Activated gamma-delta T cell treated with anti-CD3 and anti-CD28 coated beads, Interleukin-2, amount 50 U/mL, for 16 hours (primary cell): Measurements from ENCODE around the gene ARL5A.
"Not testable (repeated sequence)": the region's sequence is repeated elsewhere in the genome, so short reads cannot be mapped to it uniquely, and the experiment has no call there.

ENCODE experiments used
- DNase-seq: peaks from one replicate; pipeline ENCODE4 v3.0.0-alpha.2; 2020; ENCODE audit warnings: low read depth

ARL5A gene

DNA sequence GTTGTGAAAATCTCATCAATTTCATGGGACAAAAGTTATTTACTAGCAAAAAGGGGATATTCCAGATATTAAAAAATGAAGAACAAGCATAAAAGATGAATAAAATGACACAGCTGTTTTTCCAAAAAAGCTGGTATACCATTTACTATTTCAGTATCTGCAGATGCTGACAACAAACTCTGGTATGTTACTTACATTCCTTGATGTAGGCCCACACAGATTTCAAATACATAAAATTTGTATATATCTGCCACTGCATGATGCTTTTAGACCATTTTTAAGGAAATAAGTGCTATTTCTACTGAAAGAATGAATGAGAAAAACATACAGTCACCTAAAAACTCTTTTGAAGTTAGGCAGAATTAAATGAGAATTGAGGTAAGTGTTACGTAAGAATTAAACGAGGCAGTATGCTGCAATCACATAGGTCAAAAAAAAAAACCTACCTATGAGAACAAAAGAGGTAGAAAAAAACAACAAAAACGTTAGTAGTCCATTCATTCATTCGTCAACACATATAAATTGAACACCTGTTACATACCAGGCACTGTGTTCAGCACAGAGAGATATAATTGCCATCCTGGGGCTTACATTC is 32.5 kb downstream of the ARL5A start:
- no peak for DNase-seq

DNA sequence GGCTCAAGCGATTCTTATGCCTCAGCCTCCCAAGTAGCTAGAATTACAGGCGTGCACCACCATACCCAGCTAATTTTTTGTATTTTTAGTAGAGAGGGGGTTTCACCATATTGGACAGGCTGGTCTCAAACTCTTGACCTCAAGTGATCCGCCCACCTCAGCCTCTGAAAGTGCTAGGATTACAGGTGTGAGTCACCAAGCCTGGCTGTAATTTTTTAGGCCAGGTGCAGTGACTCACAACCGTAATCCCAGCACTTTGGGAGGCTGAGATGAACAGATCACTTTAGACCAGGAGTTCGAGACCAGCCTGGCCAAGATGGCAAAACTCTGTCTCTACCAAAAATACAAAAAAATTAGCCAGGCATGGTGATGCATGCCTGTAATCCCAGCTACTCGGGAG is 33.8 kb downstream of the ARL5A start:
- DNase-seq: not testable (repeated sequence)

DNA sequence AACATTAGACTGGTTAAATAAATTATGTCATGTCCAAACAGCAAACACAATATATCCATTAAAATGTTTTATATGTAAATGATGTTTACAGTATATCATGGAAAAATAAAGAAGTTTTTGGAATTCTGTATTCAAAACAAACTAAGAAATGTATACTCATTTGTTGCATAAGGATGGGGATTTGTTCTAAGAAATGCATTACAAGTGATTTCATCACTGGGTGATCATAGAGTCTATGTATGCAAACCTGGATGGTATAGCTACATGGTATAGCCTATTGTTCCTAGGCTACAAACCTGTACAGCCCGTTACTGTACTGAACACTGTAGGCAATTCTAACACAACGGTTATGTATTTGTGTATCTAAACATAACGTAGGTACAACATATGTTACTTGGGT is 35.1 kb downstream of the ARL5A start:
- no peak for DNase-seq

DNA sequence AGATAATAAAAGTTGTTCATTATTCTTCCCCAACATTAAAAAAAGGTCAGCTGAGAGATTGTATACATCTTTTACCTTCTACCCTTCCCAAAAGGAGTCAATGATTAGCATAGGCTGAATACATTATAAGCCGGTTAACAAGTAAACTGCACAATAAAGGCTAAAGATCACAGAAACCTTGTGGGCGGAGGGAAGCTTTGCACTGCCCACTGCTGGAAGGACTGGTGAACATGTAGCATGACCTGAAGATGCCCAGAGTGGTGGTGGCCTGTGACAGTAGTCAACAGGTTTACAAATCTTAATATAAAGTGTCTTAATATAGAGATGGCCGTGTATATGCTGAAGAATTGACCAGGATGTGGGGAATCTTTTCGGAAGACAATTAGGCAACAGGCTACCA is 35.6 kb downstream of the ARL5A start:
- DNase-seq: no peak

DNA sequence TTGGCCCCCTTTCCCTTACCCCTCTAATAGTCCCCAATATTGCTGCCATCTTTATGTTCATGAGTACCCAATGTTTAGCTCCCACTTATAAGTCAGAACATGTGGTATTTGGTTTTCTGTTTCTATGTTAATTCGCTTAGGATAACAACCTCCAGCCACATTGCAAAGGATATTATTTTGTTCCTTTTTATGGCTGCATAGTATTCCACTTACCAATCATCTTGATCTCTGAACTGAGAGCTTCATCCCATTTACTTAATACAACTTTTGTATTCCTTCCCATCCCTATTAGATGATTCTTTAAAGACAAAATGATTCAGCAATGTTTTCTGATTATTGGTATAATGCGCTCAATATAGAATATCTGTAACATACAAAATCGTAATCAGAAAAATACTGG is 36.7 kb downstream of the ARL5A start:
- DNase-seq: no peak

DNA sequence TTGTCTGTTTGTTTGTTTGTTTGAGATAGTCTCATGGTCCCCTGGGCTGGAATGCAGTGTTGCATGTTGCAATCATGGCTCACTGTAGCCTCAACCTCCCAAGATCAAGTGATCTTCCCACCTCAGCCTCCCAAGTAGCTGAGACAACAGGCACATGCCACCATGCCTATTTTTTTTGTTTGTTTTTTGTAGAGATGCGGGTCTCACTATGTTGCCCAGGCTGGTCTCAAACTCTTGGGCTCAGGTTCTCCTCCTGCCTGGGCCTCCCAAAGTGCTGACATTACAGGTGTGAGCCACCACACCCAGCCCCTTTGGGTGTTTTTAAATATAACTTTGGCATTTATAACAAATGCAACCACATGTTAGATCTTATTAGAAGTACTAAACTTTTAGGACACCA is 37.5 kb downstream of the ARL5A start:
- DNase-seq: no peak

DNA sequence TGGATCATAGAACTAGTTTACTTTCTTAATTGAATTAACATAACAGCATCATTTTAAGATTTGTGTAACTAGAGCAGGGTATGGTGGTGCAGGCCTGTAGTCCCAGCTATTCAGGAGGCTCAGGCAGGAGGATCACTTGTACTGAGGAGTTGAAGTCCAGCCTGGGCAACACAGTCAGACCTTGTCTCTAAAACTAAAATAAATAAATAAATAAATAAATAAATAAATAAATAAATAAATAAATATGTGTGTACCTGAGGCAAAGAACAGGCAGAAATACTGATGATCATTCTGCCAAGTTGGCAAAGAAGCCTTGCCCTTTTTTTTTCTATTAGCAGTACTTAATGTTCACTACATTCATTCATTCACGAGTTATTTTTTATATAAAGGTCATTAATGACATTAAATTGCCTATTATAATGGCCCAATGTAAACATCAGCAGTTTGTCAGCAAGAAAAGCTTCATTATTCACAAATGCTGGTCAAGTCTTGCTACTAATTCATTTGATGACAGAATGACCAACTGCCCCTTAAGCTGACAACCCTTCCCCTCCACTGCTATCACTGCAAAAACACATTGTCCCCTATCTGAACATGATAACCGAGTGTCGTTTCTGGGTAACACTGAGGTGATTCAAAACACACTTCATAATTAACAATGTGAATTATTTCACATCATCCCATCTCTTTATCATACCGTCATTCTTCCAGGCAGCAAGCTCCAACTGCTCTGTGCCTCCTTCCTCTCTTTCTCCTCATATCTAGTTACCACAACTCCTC is 39.0 kb downstream of the ARL5A start:
- DNase-seq: no peak

DNA sequence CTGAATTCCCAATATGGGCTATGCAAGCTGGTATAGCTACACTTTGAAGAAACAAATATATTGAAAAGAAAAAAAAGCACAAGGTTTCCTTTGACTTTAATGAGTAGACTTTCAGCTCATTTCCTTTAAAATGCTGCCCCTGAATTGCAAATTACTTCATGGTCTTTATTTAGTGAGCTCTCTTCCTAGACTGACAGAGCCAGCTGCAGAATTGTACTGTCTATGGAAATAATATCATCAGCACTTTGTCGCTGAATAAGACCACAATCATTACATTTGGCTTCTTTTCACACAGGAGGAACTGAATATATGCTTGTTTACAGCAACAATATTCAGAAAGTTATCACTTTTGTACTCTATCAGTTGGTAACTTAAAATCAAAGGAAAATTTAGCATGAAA is 41.7 kb downstream of the ARL5A start:
- no peak for DNase-seq

DNA sequence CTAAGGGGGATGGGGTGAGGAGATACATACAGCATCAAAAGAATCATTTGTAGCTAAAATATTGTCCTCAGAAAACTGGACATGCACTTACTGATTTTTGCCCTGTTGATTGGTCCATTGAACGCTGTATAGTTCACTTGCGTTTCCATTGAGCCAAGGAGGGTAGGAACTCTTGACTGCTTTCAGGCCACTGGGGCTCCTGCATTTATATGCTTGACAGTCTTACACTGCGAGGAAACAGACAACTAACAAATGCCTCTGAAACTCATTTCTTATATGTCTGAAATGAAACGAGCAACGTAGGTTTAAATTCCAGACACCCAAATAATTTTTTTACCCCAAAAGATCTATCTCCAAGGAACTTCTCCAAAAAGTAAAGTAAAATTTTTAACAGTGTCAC is 42.1 kb downstream of the ARL5A start:
- DNase-seq: no peak

DNA sequence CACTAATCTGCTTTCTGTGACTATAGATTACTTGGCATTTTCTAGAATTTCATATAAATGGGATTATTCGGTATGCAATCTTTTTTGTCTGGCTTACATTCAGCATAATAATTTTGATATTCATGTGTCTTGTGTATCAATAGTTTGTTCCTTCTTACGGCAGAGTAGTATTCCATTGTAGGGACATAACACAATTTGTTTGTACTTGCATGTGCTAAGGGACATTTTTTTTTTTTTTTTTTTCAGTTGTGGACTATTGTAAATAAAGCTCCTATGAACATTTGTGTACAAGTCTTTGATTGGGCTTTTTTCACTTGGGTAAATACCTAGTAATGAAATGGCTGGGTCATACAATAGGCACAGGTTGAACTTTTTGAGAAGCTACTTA is 45.1 kb downstream of the ARL5A start:
- no peak for DNase-seq

DNA sequence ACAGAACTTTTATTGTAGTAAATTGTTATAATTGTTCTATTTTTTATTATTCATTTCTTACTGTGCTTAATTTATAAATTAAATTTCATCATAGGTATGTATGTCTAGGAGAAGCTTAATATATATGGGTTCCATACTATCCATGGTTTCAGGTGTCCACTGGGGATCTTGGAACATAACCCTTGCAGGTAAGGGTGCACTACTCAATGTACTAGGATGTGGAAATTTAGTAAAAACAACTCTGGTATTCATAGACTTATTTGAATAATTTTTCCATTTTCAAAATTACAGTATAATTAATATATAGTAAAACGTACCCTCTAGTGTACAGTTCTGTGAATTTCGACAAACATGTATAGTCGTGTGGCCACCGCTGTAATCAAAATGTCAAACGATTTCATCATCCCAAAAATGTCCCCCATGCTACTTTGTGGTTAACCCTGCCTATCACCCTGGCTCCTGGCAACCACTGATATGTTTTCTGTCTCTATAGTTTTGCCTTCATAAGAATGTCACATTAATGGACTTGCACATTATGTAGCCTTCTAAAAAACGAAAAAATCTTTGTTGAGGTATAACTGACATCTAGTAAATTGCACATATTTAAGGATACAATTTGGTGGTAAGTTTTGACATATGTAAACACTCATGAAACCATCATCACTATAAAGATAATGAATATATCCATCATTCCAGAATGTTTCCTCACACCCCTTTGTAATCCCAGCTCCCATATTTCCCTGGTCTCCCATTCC is 45.7 kb downstream of the ARL5A start:
- no peak for DNase-seq

DNA sequence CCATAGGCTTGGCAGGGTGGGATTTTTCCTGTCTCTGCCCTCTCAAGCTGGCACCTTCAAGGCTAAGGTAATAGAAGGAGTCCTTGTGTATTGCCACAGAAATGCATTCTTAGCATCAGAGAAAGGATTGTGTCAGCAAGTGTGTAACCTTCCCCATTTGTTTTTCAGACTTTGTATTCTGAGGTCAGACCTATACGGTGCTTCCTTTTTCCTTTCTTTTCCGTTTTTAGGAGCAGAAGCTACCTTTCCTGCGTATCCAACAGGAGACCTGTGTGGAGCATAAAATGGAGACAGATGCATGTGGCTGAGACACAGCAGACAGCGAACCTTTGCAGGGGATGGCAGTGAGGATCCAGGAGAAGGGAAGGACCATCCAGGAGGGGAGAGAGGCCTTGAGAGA is 46.6 kb downstream of the ARL5A start:
- DNase-seq: no peak

DNA sequence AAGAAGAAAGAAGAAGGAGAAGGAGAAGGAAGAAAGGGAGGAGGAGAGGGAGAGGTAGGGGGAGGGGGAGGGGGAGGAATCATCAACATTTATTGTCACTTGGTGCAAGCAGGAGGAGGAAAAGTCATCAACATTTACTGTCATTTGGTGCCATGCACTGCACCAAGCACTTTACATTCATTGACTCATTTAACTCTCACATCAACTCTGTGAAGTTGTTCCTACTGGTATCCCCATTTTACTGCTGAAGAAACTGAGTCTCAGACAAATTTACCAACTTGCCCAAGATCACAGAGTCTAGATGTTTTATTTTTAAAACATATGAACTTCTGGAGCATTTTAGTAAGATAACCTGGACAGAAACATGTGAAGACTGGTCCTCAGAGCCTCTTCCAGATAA is 47.3 kb downstream of the ARL5A start:
- DNase-seq: no peak

DNA sequence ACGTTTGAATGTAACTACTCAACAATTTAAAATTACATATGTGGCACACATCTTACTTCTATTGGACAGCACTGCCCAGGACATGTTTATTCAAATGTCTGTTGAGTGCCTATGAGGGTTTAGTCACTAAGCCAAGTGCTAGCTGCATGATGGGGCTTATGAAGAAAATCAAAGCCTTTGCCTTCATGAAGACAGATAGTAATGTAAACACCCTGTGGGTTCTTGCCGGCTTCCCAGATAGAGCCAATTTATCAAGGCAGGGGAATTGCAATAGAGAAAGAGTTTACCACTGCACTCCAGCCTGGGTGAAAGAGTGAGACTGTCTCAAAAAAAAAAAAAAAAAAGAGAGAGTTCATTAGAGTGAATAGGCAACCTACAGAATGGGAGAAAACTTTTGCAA is 50.3 kb downstream of the ARL5A start:
- no peak for DNase-seq

DNA sequence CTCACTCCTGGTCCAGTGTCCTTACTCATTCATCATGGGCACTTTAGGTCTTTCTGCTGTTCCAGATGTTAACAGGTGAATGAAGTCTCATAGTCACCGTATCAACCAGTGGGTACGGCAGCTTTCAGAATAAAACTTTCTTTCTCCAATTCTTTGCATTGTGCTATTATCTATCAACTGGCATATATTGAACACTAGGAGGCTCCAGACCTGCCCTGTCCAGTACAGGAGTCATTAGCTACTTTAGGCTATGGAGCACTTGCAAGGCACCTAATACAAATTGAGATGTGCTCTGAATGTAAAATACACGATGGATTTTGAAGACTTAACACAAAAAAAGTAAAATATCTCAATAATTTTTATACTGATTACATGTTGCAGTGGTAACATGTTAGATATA is 50.7 kb downstream of the ARL5A start:
- no peak for DNase-seq

DNA sequence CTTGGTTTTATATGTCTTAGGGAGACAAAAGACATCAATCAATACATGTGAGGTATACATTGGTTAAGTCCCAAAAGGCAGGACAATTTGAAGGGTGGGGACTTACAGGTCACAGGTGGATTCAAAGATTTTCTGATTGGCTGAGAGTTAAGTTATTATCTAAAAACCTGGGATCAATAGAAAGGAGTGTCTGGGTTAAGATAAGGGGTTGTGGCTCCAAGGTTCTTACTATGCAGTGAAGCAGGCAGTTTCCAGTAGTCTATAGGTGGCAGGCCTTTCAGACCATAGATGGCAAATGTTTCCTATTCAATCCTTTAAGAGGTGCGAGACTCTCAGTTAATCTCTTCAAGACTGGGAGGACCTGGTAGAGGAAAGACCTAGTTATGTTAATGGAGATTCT is 51.9 kb downstream of the ARL5A start:
- DNase-seq: no peak

DNA sequence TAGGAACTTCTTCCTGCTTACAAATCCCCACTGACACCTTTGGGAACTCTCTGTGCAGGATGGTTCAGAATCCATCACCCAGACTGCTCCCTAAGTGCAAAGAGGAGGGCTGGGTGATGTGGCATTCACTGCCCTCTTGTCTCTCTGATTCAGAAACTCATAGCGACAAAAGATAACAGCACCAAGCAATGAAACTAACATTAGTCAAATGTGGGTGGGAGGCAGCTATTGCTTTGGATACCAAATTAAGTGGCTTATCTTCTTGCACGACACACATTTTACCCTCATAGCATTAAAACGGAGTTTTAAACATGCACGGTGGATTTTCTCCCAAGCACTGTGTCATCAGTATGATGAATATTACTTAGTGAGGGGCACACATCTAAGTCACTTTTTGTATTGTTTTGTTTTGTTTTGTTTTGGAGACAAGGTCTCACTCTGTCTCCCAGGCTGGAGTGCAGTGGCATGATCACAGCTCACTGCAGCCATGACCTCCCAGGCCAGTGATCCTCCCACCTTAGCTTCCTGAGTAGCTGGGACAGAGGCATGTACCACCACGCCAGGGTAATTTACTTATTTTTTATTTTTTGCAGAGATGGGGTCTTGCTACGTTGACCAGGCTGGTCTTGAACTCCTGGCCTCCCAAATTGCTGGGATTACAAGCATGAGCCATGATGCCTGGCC is 53.0 kb downstream of the ARL5A start:
- DNase-seq: no peak

DNA sequence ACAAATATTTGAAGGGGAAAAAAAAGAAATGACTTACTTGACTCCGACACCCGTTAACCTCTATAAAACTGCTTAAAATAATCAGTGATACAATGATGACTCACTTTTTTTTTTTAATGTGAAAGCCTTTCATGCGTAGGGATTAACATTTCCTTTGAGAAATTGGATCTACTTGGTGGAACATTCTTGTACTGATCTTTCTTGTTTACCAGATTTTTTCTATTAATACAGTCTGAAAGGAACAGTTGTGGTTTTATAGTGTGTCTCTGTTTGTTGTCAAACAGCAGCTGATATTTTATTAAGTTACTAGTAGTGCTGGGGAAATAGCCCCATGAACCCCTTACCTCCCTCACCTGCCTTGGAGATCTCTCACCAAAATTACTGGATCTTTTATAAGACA is 53.7 kb downstream of the ARL5A start:
- DNase-seq: no peak

DNA sequence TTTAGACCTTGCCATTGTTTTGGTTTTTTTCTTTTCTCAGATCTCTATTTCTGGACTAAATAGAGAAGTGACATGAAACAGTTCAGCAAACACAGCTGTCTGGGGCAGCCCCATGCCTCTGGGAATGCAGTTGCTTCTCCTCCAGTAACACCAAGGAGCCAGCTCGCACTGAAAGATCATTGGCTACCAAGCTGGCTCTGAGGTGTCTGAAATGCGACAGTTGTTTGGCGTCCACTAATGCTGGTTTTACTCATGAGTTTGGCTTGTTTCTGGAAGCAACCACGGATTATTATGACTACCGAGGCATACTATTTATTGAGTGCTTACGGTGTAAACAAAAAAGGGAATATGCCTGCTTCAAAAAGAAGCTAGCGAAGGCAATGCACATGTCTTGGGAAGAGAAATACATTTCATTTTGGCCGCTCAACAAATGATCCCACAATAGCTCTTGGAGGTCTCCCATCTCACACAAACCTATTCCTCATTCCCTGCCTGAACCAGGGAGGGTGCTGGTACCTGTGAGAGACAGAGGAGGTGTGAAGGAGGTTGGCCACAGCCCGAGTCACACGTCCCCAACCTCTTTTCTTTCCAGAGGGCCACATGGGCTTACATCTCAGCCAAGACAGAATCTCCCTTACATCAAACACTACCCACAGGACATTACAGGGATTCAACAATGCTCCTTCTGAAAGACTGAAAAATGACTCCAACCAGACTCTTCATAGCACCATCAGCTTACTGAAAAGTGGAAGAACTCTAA is 56.4 kb downstream of the ARL5A start:
- no peak for DNase-seq

DNA sequence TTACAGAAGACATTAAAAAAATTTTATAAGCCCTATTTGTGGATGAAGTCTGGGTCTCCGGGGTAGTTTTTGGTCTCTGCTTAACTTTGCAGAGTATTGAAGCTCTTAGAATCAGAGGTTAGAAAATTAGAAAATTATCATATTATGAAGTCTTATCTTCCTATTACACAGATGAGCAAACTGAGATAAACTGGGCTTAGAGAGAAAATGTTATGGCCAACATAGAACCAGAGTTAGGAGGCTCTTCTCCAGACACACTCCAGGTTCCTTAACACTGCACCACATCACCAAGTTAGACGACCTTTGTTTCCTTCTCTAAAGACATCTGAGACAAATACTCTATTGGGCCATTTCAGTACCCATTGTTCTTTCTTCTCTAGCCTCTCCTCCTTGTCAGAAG is 57.2 kb downstream of the ARL5A start:
- no peak for DNase-seq

DNA sequence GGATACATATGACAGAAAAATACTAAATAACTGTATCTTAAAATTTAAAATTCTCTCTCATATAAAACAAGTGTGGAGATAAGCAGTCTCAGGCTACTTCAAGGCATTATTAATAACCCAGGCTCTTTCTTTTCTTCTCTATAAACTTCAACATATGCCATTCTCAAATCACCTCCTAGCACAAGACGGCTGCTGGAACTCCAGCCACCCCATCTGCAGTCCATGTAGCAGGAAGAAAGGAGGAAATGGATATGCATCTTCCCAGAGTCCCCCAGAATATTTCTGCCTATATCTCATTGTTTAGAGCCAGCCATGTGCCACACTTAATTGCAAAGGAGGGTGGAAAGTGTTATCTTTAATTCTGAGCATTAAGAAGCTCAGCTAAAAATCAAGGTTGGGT is 58.6 kb downstream of the ARL5A start:
- DNase-seq: no peak

DNA sequence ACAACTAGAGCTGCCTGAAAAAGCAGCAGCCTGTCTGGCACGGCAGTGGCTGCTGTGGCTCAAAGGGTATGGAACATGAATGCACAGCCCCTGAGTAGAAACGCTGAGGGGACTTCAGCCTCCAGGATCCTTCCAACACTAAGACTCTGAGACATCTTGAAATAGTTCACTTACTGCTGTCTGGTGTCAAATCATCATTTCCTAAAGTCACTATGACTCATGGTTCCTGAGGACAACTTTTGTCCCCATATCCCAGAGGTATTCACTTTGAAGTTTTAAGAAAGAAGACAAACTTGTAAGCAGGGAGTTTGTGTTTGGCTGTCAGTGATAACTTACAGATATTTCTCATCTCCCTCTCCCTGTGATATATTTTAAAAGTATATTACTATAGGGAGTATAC is 60.7 kb downstream of the ARL5A start:
- DNase-seq: no peak
